ENCODE data around the gene AREL1.

The AREL1 gene

GRCh38 chr14:74660863-74661262, 52.0 kb downstream of the AREL1 start:
- no peak for DNase-seq (ENCODE audit: low read depth)

- DNase-seq (ENCODE audit: low read depth), result no peak
These were observed 52.7 kb downstream of the AREL1 start for GRCh38 chr14:74660167-74660566.

- no peak for DNase-seq (ENCODE audit: low read depth)
These were observed 54.2 kb downstream of the AREL1 start for GRCh38 chr14:74658535-74659131.

GRCh38 chr14:74656964-74657363, 55.9 kb downstream of the AREL1 start:
- no peak for DNase-seq (ENCODE audit: low read depth)

GRCh38 chr14:74655599-74656395, 57.1 kb downstream of the AREL1 start:
- no peak for DNase-seq (ENCODE audit: low read depth)

GRCh38 chr14:74654931-74655330, 57.9 kb downstream of the AREL1 start:
- no peak for DNase-seq (ENCODE audit: low read depth)

GRCh38 chr14:74653386-74654138, 59.3 kb downstream of the AREL1 start:
- no peak for DNase-seq (ENCODE audit: low read depth)

GRCh38 chr14:74652541-74652940, 60.3 kb downstream of the AREL1 start:
- DNase-seq (ENCODE audit: low read depth), result no peak

GRCh38 chr14:74650927-74651686, 61.8 kb downstream of the AREL1 start:
- DNase-seq (ENCODE audit: low read depth), result no peak

- DNase-seq (ENCODE audit: low read depth), result no peak
These were observed 63.2 kb downstream of the AREL1 start for GRCh38 chr14:74649673-74650072.

GRCh38 chr14:74649167-74649566, 63.7 kb downstream of the AREL1 start:
- DNase-seq (ENCODE audit: low read depth), result no peak

GRCh38 chr14:74648601-74649000, 64.3 kb downstream of the AREL1 start:
- DNase-seq (ENCODE audit: low read depth), result no peak

- no peak for DNase-seq (ENCODE audit: low read depth)
These were observed 65.0 kb downstream of the AREL1 start for GRCh38 chr14:74647678-74648461.

- no peak for DNase-seq (ENCODE audit: low read depth)
These were observed 65.7 kb downstream of the AREL1 start for GRCh38 chr14:74647061-74647677.

GRCh38 chr14:74645756-74646470, 67.0 kb downstream of the AREL1 start:
- no peak for DNase-seq (ENCODE audit: low read depth)

GRCh38 chr14:74645244-74645643, 67.6 kb downstream of the AREL1 start:
- no peak for DNase-seq (ENCODE audit: low read depth)

GRCh38 chr14:74641601-74642391, 71.1 kb downstream of the AREL1 start:
- no peak for DNase-seq (ENCODE audit: low read depth)

GRCh38 chr14:74638966-74639365, 73.9 kb downstream of the AREL1 start:
- DNase-seq (ENCODE audit: low read depth), result no peak

- DNase-seq (ENCODE audit: low read depth), result no peak
These were observed 74.8 kb downstream of the AREL1 start for GRCh38 chr14:74638066-74638465.

GRCh38 chr14:74637178-74637550, 75.7 kb downstream of the AREL1 start:
- no peak for DNase-seq (ENCODE audit: low read depth)
